Central memory CD8-positive, alpha-beta T cell (primary cell): ENCODE measurements around the gene TWIST2.
A peak's percentile ranks its signal among the peaks of the same experiment; 100 is the strongest.

Experiments
- ATAC-seq: fragments of 150-1000 bp; cut with Tn5 transposase; replicated peaks from 2 replicates; pipeline ENCODE4 v1.10.0; 2022; ENCODE audit warnings: mild to moderate bottlenecking, moderate FRiP score, moderate number of reproducible peaks; ENCODE audit not compliant: poor library complexity, severe bottlenecking; ENCODE audit errors: extremely low read depth
- DNase-seq, 2 donors: peaks; one replicate each; pipeline ENCODE4 v3.0.0; 2021; ENCODE audit warnings: low spot score in 2 of 2
- H3K27ac Mint-ChIP-seq: one replicate; pipeline ENCODE4 v1.8.0; 2022; ENCODE audit warnings: low read depth, mild to moderate bottlenecking, moderate library complexity, mixed read lengths
- H3K27me3 Mint-ChIP-seq: one replicate; pipeline ENCODE4 v1.8.0; 2022; ENCODE audit warnings: mixed read lengths
- H3K36me3 Mint-ChIP-seq: one replicate; pipeline ENCODE4 v1.8.0; 2022; ENCODE audit warnings: mild to moderate bottlenecking, moderate library complexity, mixed read lengths; ENCODE audit not compliant: insufficient read depth
- H3K4me1 Mint-ChIP-seq: one replicate; pipeline ENCODE4 v1.8.0; 2022; ENCODE audit warnings: mixed read lengths
- H3K4me3 Mint-ChIP-seq: one replicate; pipeline ENCODE4 v1.8.0; 2022; ENCODE audit warnings: mild to moderate bottlenecking, moderate library complexity, mixed read lengths
- H3K9me3 Mint-ChIP-seq: one replicate; pipeline ENCODE4 v1.8.0; 2022; ENCODE audit warnings: mixed read lengths

Gene TWIST2

DNA sequence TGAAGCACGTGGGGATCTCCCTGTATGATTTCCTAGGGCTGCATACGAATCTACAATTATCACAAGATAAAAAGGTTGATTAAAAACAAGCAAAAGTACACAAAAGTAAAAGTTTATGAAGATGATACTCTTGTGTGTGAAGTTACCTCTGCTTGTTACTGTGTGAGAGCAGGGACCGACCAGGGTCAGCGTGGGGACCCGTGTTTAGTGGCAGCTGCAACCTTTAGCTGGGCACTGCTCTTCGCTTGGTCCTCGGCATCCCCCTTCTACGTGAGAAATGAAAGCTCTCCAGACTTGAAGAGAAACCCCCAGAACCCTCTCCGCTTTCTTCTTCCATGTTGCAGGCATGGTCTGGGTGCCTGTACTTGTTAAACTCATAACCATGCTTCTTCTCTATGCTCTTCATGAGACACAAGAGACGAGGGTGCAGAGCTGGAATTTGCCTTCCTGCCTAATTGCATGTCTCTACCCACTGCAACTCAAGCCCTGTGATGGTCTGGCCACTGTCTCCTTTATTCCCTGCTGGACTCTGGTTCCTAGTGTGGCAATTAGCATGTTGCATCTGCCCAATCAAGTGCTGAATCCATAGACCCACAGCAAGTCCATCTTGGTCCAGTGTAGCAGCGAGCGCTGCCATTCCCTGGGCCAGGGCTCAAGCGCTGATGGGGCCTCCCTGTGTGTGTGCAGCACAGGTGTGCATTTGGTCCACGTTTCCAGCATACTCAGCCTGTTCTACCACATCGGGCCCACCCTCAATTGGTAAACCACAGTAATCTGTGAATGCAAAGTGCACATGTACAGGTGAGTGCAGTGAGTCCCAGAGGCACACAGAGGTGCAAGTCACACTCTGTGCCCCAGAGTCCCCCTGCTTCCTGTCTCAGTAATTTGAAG is 88.5 kb downstream of the TWIST2 start:
- H3K36me3 Mint-ChIP-seq = no peaks in the 10 kb centered on the region
- H3K4me3 Mint-ChIP-seq = no peak overlapping the region
- no peaks in the 10 kb centered on the region for H3K9me3 Mint-ChIP-seq
- ATAC-seq (no peak), DNase-seq (peak in 1 of 2 donors; percentile 3)
- H3K27ac Mint-ChIP-seq = no peak overlapping the region
- H3K4me1 Mint-ChIP-seq = no peaks in the 10 kb centered on the region
- H3K27me3 Mint-ChIP-seq = peaks cover 32% of the 10 kb centered on the region

DNA sequence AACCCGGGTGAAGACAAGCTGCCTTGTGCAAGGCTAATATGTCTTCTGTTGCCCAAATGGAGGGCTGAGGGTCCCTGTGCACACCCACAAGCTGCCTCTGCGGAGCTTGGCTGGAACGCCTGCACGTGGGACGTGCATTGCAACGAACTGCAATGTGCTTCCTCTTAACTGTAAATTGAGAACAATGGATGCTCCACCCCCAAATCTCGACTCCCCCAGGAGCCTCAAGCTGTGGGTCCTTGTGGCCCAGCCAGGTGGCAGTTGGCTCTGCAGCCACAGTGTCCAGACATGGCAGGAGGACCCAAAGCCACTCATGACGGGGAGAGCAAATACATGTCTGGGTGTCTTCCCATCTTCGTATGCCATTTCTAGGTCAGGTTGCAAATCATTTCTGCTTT is 90.1 kb downstream of the TWIST2 start:
- no peak overlapping the region for H3K27ac Mint-ChIP-seq

DNA sequence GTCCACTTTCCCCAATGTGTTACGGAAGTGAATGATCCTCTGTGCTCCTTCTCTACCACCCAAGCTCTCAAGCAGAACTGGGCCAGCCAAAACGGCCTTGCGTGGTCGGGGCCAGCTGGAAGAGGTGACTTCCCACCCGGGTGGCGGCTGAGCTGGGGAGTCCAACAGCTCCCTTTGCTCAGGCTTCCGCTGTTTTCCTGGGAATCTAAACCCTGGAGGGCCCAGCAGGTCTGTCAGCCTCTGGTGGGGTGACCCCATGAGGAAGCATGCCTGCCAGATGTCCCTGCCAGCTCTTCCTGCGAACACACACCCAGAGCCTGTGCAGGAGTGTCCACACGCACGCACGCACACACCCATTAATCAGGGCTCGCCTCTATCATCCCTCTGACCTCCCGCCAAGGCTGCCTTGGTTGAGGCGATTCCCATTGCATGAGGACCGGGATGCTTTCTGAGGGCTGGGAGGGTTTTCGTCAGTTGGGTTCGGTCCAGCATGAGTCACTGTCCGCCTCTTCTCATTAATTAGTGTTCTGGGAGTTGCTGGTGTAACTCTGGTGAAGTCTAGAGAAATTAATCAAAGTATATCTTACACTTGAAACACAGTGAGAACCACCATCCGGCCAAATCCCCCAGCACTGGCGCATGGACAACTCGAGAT is 90.6 kb downstream of the TWIST2 start:
- H3K27me3 Mint-ChIP-seq = peaks cover 32% of the 10 kb centered on the region
- H3K4me3 Mint-ChIP-seq = no peak overlapping the region
- ATAC-seq (no peak), DNase-seq (peak in 1 of 2 donors; percentile 2)
- H3K9me3 Mint-ChIP-seq = no peaks in the 10 kb centered on the region
- H3K4me1 Mint-ChIP-seq = no peaks in the 10 kb centered on the region
- no peak overlapping the region for H3K27ac Mint-ChIP-seq
- no peaks in the 10 kb centered on the region for H3K36me3 Mint-ChIP-seq

More for the DNA sequence above, 90.1 kb downstream of the TWIST2 start:
- no peak for ATAC-seq
- Mint-ChIP-seq H3K9me3 (no peaks in the 10 kb centered on the region), H3K27me3 (peaks cover 27% of the 10 kb centered on the region), H3K4me1 (no peaks in the 10 kb centered on the region), H3K4me3 (no peak overlapping the region), H3K36me3 (no peaks in the 10 kb centered on the region)
- peak in 1 of 2 donors; percentile 10 for DNase-seq

DNA sequence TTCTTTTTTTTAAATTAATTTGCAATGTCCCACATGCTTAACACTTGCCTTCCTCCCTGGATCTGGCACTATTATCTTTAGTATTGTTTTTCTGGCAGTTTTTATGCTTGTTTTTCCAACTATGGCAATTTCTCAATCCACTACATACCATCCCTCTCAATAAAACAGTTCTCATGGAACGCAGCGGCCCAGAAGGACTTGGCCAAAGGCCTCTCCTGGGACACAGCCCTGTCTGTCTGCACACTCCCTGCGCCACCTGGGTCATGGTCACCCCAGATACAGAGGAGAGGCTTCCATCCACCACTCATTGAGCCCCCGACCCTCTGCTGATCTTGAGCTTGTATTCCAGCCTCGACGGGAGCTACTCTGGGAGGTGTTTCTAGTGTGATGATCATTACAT is 91.2 kb downstream of the TWIST2 start:
- ATAC-seq = no peak

GRCh38 chr2:238939521-238940403 is 91.9 kb downstream of the TWIST2 start:
- Mint-ChIP-seq H3K36me3 (no peaks in the 10 kb centered on the region), H3K27ac (no peak overlapping the region), H3K27me3 (peaks cover 22% of the 10 kb centered on the region), H3K9me3 (no peaks in the 10 kb centered on the region), H3K4me1 (no peaks in the 10 kb centered on the region), H3K4me3 (no peak overlapping the region)
- ATAC-seq (no peak), DNase-seq (peak in 1 of 2 donors; percentile 2)

More for the DNA sequence above, 91.2 kb downstream of the TWIST2 start:
- Mint-ChIP-seq H3K4me3 (no peak overlapping the region), H3K36me3 (no peaks in the 10 kb centered on the region), H3K9me3 (no peaks in the 10 kb centered on the region), H3K27ac (no peak overlapping the region), H3K4me1 (no peaks in the 10 kb centered on the region), H3K27me3 (peaks cover 29% of the 10 kb centered on the region)
- DNase-seq = no peak

DNA sequence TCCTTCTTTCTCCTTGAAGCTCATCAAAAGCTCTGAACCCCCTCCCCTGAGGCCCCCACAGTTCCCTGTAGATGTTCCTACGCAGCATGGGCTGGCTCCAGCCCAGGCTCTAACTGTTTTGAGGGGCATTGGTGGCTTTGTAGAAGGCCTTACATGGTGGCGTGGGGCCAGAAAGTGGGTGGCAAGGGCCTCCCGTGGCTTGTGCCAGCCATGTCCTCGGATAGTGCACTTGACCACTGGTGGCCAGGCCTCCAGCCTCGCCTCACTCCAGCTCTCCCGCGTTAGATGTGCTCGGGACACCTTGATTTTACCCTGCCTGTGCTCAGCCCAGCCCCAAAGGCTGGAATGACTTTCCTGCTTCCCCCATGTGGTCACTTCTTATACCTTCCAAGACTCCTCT is 92.9 kb downstream of the TWIST2 start:
- ATAC-seq (no peak), DNase-seq (peak in 1 of 2 donors; percentile 2)
- Mint-ChIP-seq H3K36me3 (no peaks in the 10 kb centered on the region), H3K27me3 (peaks cover 15% of the 10 kb centered on the region), H3K27ac (no peak overlapping the region), H3K4me3 (no peak overlapping the region), H3K9me3 (no peaks in the 10 kb centered on the region), H3K4me1 (no peaks in the 10 kb centered on the region)

DNA sequence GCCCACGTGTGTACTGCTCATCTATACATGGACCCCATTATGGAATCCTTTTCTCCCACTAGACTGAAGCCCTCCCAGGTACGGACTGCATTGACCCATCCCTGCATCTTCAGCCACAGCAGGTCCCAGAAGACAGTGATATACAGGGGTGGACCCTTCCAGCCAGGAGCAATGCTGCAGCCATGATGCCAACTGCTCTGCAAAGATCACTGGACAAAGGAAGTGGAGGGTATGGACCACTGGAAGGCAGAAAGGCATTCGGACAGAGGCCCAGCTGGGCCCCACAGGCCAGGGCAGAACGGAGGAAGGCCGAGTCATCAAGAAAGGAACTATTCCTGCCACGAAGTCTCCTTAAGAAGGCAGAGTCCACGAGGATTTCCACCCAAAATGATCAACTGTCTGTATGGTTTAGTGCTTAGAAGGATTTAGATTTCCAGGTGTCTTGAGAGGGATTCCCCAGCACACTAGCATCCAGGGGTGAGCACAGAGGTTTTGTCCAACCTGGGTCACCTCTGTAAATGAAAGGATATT is 93.4 kb downstream of the TWIST2 start:
- Mint-ChIP-seq H3K27ac (no peak overlapping the region), H3K4me1 (no peaks in the 10 kb centered on the region), H3K9me3 (no peaks in the 10 kb centered on the region), H3K36me3 (no peaks in the 10 kb centered on the region), H3K4me3 (no peak overlapping the region), H3K27me3 (peaks cover 15% of the 10 kb centered on the region)
- DNase-seq (peak in 1 of 2 donors; percentile 10), ATAC-seq (no peak)

- Mint-ChIP-seq H3K4me3 (no peak overlapping the region), H3K27me3 (peaks cover 15% of the 10 kb centered on the region), H3K36me3 (no peaks in the 10 kb centered on the region), H3K9me3 (no peaks in the 10 kb centered on the region), H3K4me1 (no peaks in the 10 kb centered on the region), H3K27ac (no peak overlapping the region)
- ATAC-seq (no peak), DNase-seq (peak in 1 of 2 donors; percentile 11)
Measured at GRCh38 chr2:238942080-238942725, 94.3 kb downstream of the TWIST2 start.

GRCh38 chr2:238942726-238943300 is 94.9 kb downstream of the TWIST2 start:
- H3K27me3 Mint-ChIP-seq = peaks cover 15% of the 10 kb centered on the region
- no peak overlapping the region for H3K4me3 Mint-ChIP-seq
- no peaks in the 10 kb centered on the region for H3K36me3 Mint-ChIP-seq
- H3K27ac Mint-ChIP-seq = no peak overlapping the region
- ATAC-seq (no peak), DNase-seq (no peak)
- no peaks in the 10 kb centered on the region for H3K9me3 Mint-ChIP-seq
- peaks cover 4% of the 10 kb centered on the region for H3K4me1 Mint-ChIP-seq

DNA sequence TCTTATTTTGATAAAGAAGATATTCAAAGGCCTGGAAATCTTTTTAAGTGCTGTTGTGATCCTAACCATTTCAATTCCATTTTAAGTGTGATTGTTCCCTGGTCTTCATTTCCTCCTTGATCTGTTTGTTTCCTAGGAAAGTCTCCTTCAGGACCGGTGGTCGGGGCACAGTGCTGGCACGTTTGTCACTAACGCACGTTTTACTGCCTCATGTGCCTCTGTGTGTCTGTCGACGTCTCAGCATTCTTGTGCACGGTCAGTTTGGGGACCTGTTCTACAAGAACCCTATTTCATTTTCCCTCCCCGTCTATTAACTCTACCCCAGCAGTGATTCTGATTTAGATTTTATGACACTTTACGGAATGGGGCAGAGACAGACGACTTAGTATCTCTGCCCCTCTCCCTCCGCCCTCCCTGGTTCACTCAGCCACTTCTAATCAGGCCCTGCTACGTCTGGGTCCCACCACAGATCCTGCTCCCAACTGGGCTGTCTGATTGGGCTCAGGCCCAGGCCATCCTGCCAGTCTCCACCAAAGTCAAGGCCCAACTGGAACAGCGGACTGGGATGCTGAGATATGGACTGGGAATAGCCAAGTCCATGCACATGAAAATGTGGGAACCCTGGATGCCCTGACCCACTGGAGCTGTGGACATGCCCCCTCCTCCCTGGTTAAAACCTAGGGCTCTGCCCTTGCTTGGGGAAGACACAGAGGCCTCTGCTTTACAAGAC is 95.6 kb downstream of the TWIST2 start:
- Mint-ChIP-seq H3K9me3 (no peaks in the 10 kb centered on the region), H3K27me3 (peaks cover 15% of the 10 kb centered on the region), H3K36me3 (no peaks in the 10 kb centered on the region), H3K4me1 (peaks cover 11% of the 10 kb centered on the region), H3K4me3 (no peak overlapping the region), H3K27ac (no peak overlapping the region)
- ATAC-seq (no peak), DNase-seq (peak in 1 of 2 donors; percentile 5)

DNA sequence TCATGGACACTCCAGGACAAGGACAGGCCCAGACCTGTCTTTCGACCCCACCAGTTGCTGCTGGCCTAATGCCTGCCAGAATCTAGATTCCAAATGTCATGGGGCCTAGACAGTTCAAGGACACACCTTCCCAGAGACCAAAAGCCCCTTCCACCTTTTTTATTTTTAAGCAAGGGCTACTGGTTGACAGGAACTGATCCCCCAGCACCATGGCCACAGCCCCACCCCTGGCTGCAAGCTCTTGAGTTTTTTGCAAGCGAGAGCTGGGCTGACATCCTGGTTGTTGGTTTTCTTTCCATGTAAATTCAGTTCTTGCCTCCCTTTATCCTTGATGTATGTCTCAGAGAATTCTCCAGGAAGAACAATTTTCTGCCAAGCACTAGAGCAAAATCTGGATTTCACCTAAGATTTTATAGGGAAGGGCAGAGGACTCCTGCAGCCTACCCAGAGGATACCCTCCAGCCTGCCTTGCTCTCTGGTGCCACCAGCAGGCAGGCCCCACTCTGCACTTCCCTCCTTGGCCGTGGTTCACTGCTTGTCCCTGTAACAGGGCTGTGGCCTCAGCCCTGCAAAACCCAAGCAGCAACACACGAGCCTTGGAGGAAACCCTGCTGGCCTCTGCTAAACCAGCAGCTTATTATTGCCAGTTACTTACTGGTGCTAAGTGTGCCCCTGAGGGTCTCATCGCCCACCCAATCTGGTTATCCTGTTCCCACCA is 97.7 kb downstream of the TWIST2 start:
- ATAC-seq = no peak
- H3K4me3 Mint-ChIP-seq = no peak overlapping the region
- peak in 1 of 2 donors; percentile 5 for DNase-seq
- peaks cover 13% of the 10 kb centered on the region for H3K4me1 Mint-ChIP-seq
- no peaks in the 10 kb centered on the region for H3K36me3 Mint-ChIP-seq
- H3K27me3 Mint-ChIP-seq = peaks cover 32% of the 10 kb centered on the region
- H3K9me3 Mint-ChIP-seq = no peaks in the 10 kb centered on the region
- no peak overlapping the region for H3K27ac Mint-ChIP-seq
